SK-N-SH (cell line): ENCODE measurements around the gene VPS26B.

Source experiments
- CTCF ChIP-seq: fragments of 200-600 bp; sonication (generic); IDR thresholded peaks from 2 replicates; pipeline ENCODE4 v1.6.1; 2017; ENCODE audit warnings: antibody characterized with exemption, mild to moderate bottlenecking, moderate library complexity
- ELF1 ChIP-seq: IDR thresholded peaks from 2 replicates; pipeline ENCODE4 v1.4.0; 2012
- POLR2AphosphoS5 ChIP-seq: IDR thresholded peaks from 2 replicates; pipeline ENCODE4 v1.6.1; 2012; ENCODE audit warnings: low read depth, low read length
- SIN3A ChIP-seq: IDR thresholded peaks from 2 replicates; pipeline ENCODE4 v1.6.1; 2012; ENCODE audit warnings: low read depth, mild to moderate bottlenecking, low read length, moderate library complexity, borderline replicate concordance
- SMC3 ChIP-seq: IDR thresholded peaks from 2 replicates; pipeline ENCODE4 v1.6.1; 2012; ENCODE audit warnings: low read depth, low read length, improper control_type of control experiment
- TF ChIP-seq, protein P1 (sequence below): IDR thresholded peaks from 2 replicates; pipeline ENCODE4 v1.4.0; 2012; ENCODE audit warnings: low read depth

GRCh38 chr11:134292661-134293060, 68.2 kb downstream of the VPS26B start:
- TF ChIP-seq SMC3: no peak
- TF ChIP-seq CTCF: no peak
- TF ChIP-seq POLR2AphosphoS5: no peak
- TF ChIP-seq, protein P1, sequence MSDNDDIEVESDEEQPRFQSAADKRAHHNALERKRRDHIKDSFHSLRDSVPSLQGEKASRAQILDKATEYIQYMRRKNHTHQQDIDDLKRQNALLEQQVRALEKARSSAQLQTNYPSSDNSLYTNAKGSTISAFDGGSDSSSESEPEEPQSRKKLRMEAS: no peak
- no peak for TF ChIP-seq SIN3A
- TF ChIP-seq ELF1: no peak
